ENCODE data around the gene KLF1.

Gene KLF1

DNA sequence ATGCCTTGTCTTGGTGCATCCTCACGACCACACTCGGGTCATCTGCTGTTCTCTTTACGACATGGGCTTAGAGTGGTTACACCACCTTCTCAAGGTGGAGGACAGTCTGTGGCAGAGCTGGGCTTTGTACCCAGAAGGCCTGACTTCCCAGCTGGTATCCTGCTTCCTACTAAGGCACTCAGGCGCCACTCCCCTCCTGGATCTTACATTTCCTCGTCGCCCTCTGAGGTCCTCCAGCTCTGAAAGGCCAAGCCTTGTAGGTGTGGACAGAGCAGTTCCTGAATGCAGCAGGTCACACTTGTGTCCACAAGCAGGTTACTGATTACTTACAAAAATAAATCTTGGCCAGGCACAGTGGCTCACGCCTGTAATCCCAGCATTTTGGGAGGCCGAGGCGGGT is 20.2 kb upstream of the KLF1 start:
- TF ChIP-seq ZNF791 (tag by site-specific recombination; IDR thresholded peaks at IDR 0.05) = no peak
- TF ChIP-seq ZSCAN30 (tag by site-specific recombination; IDR thresholded peaks at IDR 0.05) = no peak
- no peak for TF ChIP-seq RBAK (tag by site-specific recombination; IDR thresholded peaks at IDR 0.05)
- TF ChIP-seq GFI1B (tag by site-specific recombination; IDR thresholded peaks at IDR 0.05) = no peak
- TF ChIP-seq ZNF350 (tag by site-specific recombination; IDR thresholded peaks at IDR 0.05) = no peak
- no peak for TF ChIP-seq ZSCAN23 (tag by site-specific recombination; IDR thresholded peaks at IDR 0.05)
- TF ChIP-seq ZNF19 (tag by site-specific recombination; IDR thresholded peaks at IDR 0.05; ENCODE audit: low read depth) = no peak
- TF ChIP-seq ZNF660 (tag by site-specific recombination; IDR thresholded peaks at IDR 0.05) = no peak
- no peak for TF ChIP-seq ZNF555 (tag by site-specific recombination; conservative IDR thresholded peaks at IDR 0.05)
- TF ChIP-seq, protein P1, sequence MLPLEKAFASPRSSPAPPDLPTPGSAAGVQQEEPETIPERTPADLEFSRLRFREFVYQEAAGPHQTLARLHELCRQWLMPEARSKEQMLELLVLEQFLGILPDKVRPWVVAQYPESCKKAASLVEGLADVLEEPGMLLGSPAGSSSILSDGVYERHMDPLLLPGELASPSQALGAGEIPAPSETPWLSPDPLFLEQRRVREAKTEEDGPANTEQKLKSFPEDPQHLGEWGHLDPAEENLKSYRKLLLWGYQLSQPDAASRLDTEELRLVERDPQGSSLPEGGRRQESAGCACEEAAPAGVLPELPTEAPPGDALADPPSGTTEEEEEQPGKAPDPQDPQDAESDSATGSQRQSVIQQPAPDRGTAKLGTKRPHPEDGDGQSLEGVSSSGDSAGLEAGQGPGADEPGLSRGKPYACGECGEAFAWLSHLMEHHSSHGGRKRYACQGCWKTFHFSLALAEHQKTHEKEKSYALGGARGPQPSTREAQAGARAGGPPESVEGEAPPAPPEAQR (tag by site-specific recombination; IDR thresholded peaks at IDR 0.05) = no peak
- TF ChIP-seq ZNF10 (tag by site-specific recombination; IDR thresholded peaks at IDR 0.05) = no peak
- no peak for TF ChIP-seq ZNF670 (tag by site-specific recombination; IDR thresholded peaks at IDR 0.05; ENCODE audit: low read depth)
- no peak for TF ChIP-seq SP2 (tag by site-specific recombination; IDR thresholded peaks at IDR 0.05)
- no peak for TF ChIP-seq TCF7L2 (IDR thresholded peaks at IDR 0.05; ENCODE audit: borderline replicate concordance, low read depth, low read length)
- TF ChIP-seq ZNF433 (tag by site-specific recombination; IDR thresholded peaks at IDR 0.05; ENCODE audit: low read depth) = no peak
- TF ChIP-seq ZNF548 (tag by site-specific recombination; IDR thresholded peaks at IDR 0.05) = no peak
- no peak for TF ChIP-seq TRIM28 (IDR thresholded peaks at IDR 0.05; ENCODE audit: borderline replicate concordance, low read length)

DNA sequence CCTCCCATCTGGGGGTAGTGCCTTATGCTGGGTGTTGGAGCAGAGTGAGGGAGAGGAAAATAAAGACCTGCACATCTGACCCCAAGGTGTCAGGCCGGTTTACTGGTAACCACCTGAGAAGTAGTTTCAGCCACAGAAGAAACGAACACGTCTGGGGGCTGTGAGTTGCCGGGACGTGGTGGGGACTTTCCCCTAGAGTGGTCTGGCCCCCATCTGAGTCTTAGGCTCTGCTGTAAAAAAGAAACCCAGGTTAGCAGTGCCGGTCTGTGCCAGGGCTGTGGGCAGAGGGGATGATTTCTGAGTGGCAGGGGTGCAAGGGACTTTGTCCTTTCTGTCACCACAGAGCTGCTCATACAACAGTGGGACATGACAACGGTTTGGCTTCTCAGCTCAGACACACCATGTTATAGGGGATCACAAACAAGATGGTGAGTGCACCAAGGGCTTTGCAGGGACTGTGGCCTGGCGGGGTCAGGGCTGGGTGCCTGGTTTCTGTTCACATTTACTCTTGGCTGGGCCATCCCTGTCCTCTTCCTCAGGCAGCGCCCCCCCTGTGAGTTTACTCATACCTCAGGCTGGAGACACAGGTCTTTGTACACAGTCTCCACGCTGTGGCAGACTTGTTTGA is 13.0 kb upstream of the KLF1 start:
- Histone ChIP-seq H3K4me3 (ENCODE audit: low read depth, low read length) (no peak overlapping the region), H3K4me1 (ENCODE audit: control insufficient read depth, insufficient read depth, low read length) (no peaks in the 10 kb centered on the region), H3K36me3 (ENCODE audit: control insufficient read depth in 2 of 2, insufficient read depth in 1 of 2, low read length in 2 of 2) (peaks cover 0 to 35% of the 10 kb centered on the region in 2 experiments; a peak in 2 of 3 replicates), H3K27ac (ENCODE audit: extremely low read depth, low read depth, low read length) (no peak overlapping the region), H3K9me3 (ENCODE audit: control insufficient read depth, insufficient read depth, low read depth, low read length) (no peaks in the 10 kb centered on the region)
- CTCF ChIA-PET = interaction anchor here (1.0 to 1.9 kb wide), 2 partner anchors 52 to 61 kb away, joined by 4 to 7 read pairs; no protein-coding TSS in a partner anchor
- POLR2A ChIA-PET = interaction anchor here (1.4 to 4.6 kb wide), 3 partner anchors 9 to 33 kb away, joined by 7 to 25 read pairs (median 10); partner anchors contain the start of genes FARSA and GCDH
- no peak for TF ChIP-seq ZNF76 (tag by site-specific recombination; IDR thresholded peaks at IDR 0.05; ENCODE audit: borderline replicate concordance, low read depth)
- no peak for TF ChIP-seq ZNF169 (tag by site-specific recombination; IDR thresholded peaks at IDR 0.05)
- TF ChIP-seq, protein P2, sequence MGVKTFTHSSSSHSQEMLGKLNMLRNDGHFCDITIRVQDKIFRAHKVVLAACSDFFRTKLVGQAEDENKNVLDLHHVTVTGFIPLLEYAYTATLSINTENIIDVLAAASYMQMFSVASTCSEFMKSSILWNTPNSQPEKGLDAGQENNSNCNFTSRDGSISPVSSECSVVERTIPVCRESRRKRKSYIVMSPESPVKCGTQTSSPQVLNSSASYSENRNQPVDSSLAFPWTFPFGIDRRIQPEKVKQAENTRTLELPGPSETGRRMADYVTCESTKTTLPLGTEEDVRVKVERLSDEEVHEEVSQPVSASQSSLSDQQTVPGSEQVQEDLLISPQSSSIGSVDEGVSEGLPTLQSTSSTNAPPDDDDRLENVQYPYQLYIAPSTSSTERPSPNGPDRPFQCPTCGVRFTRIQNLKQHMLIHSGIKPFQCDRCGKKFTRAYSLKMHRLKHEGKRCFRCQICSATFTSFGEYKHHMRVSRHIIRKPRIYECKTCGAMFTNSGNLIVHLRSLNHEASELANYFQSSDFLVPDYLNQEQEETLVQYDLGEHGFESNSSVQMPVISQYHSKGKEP (tag by site-specific recombination; IDR thresholded peaks at IDR 0.05) = no peak
- TF ChIP-seq ZNF629 (tag by site-specific recombination; IDR thresholded peaks at IDR 0.05) = no peak
- TF ChIP-seq ZNF433 (tag by site-specific recombination; IDR thresholded peaks at IDR 0.05; ENCODE audit: low read depth) = no peak
- no peak for TF ChIP-seq ZNF571 (tag by site-specific recombination; IDR thresholded peaks at IDR 0.05)
- no peak for TF ChIP-seq ZNF391 (tag by site-specific recombination; IDR thresholded peaks at IDR 0.05; ENCODE audit: borderline replicate concordance, low read depth)
- no peak for TF ChIP-seq ZNF248 (tag by site-specific recombination; IDR thresholded peaks at IDR 0.05)

More for the DNA sequence above, 20.2 kb upstream of the KLF1 start:
- Histone ChIP-seq H3K36me3 (ENCODE audit: control insufficient read depth in 2 of 2, insufficient read depth in 1 of 2, low read length in 2 of 2) (no peaks in the 10 kb centered on the region), H3K4me1 (ENCODE audit: control insufficient read depth, insufficient read depth, low read length) (no peaks in the 10 kb centered on the region; the same call in 1 of the 2 replicates), H3K4me3 (ENCODE audit: low read depth, low read length) (no peak overlapping the region), H3K9me3 (ENCODE audit: control insufficient read depth, insufficient read depth, low read depth, low read length) (no peaks in the 10 kb centered on the region), H3K27ac (ENCODE audit: extremely low read depth, low read depth, low read length) (no peak overlapping the region)
- ChIA-PET POLR2A (interaction anchor here (0.6 to 2.5 kb wide), 4 partner anchors 12 to 27 kb away, joined by 4 to 9 read pairs (median 5); partner anchors contain the start of genes DNASE2, FARSA and SYCE2), CTCF (interaction anchor here (0.6 kb wide), 1 partner anchor 478 kb away, joined by 4 read pairs; no protein-coding TSS in a partner anchor)

Data from HEK293 (cell line).